ENCODE measurements around the gene OSBPL10. TPM values are rescaled to one million over a fixed set of nuclear protein-coding genes. Genes with fewer than 3 reads are reported as not detected.

Gene OSBPL10
- total RNA-seq, 2 experiments from 2014 or later, result 6.1 to 6.4 TPM

GRCh38 chr3:31747785-31748184 is 233.3 kb downstream of the OSBPL10 start:
- no peaks in the 10 kb centered on the region for H3K27me3 Mint-ChIP-seq (ENCODE audit: low read depth)
- H3K4me1 Mint-ChIP-seq (ENCODE audit: low read depth), result no peaks in the 10 kb centered on the region
- no peaks in the 10 kb centered on the region for H3K9me3 Mint-ChIP-seq
- no peak overlapping the region for H3K4me3 Mint-ChIP-seq
- H3K36me3 Mint-ChIP-seq (ENCODE audit: low read depth), result no peaks in the 10 kb centered on the region
- CTCF ChIA-PET, result interaction anchor here (0.7 kb wide), 1 partner anchor 48 kb away, joined by 3 read pairs; no protein-coding TSS in a partner anchor
- intact Hi-C loops (cut with micrococcal nuclease), result no loop called here
- no peak for DNase-seq
- H3K27ac Mint-ChIP-seq, result no peak overlapping the region

DNA sequence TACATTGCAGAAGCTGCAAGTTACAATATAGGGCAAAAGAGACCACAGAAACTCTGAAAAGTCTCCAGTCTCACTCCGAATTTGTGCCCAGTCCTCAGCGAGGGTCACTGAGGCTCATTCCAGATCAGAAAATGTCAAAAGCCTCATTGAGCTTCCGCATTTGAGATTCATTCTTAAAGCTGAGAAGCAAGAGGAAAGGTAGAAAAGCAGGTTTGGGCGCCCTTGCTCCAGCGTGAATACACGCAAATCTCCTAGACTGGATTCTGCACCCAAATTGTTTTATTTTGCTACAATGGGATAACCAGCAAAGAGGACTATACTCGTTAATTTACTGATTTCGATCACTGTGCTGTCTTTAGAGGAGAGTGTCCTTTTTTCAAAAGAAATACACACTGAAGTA is 236.1 kb downstream of the OSBPL10 start:
- CTCF ChIA-PET, result interaction anchor here (0.6 kb wide), 2 partner anchors 536 to 930 kb away, joined by 4 to 5 read pairs; no protein-coding TSS in a partner anchor

DNA sequence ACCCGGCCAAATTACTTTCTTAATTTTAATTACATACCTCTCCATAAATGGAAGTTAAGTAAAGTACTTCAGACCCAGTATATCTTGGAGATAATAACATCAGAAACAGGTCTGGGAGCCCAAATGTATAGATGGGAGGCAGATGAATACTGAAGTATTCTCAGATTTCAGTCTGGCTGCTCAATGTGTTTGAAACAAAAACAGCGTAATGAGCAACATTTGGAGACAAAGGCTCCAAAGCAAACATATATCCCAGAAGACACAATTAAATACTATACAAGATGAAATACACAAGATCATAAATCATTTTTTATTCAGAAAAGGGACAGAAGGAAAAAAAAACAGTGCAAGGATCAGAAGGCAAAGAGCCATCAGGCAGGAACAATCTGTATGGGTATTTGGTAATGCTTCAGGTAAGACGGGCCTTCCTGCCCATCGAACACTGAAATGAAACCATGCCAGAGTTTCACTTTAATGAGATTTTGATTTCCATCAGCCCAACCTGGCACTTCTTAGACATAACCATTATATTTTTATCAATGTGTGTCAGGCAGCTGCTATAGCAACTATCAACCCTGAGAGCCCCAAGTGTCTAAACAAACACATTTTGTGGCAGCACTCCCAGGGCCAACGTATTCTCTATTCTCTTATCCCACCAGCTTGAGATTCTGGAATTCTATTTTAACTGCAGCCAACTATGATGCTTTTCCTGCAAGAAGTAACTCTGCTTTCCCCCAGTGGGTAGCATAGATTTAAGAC is 237.6 kb downstream of the OSBPL10 start:
- Mint-ChIP-seq H3K27me3 (ENCODE audit: low read depth) (no peaks in the 10 kb centered on the region), H3K27ac (no peak overlapping the region), H3K9me3 (no peaks in the 10 kb centered on the region), H3K4me1 (ENCODE audit: low read depth) (no peaks in the 10 kb centered on the region), H3K36me3 (ENCODE audit: low read depth) (no peaks in the 10 kb centered on the region), H3K4me3 (no peak overlapping the region)
- CTCF ChIA-PET, result no interaction called here
- intact Hi-C loops (cut with micrococcal nuclease), result no loop called here
- DNase-seq, result no peak

More for the DNA sequence above, 236.1 kb downstream of the OSBPL10 start:
- intact Hi-C loops (cut with micrococcal nuclease), result no loop called here
- Mint-ChIP-seq H3K9me3 (no peaks in the 10 kb centered on the region), H3K4me1 (ENCODE audit: low read depth) (no peaks in the 10 kb centered on the region), H3K27me3 (ENCODE audit: low read depth) (no peaks in the 10 kb centered on the region), H3K27ac (no peak overlapping the region), H3K36me3 (ENCODE audit: low read depth) (no peaks in the 10 kb centered on the region), H3K4me3 (no peak overlapping the region)
- DNase-seq, result no peak

DNA sequence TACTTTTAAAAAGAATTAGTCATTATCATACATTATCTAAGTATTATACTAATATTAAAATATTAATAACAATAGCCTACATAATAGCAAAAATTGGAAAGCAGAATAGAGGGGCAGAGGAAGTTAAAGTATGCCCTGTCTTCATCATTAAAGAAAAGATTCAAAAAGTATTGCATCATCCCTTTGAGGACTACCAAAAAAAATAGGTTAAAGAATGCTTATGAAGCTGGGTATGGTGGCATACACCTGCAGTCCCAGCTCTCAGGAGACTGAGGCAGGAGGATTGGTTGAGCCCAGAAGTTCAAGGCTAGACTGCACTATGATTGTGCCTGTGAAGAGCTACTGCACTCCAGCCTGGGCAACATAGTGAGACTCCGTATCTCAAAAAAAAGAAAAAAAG is 240.7 kb downstream of the OSBPL10 start:
- intact Hi-C loops (cut with micrococcal nuclease), result no loop called here
- H3K27me3 Mint-ChIP-seq (ENCODE audit: low read depth), result peaks cover 1% of the 10 kb centered on the region
- no peaks in the 10 kb centered on the region for H3K9me3 Mint-ChIP-seq
- H3K4me3 Mint-ChIP-seq, result no peak overlapping the region
- no peak overlapping the region for H3K27ac Mint-ChIP-seq
- no peaks in the 10 kb centered on the region for H3K4me1 Mint-ChIP-seq (ENCODE audit: low read depth)
- CTCF ChIA-PET, result no interaction called here
- DNase-seq, result no peak
- no peaks in the 10 kb centered on the region for H3K36me3 Mint-ChIP-seq (ENCODE audit: low read depth)

- Mint-ChIP-seq H3K4me3 (no peak overlapping the region), H3K27ac (no peak overlapping the region), H3K27me3 (ENCODE audit: low read depth) (peaks cover 2% of the 10 kb centered on the region), H3K9me3 (no peaks in the 10 kb centered on the region), H3K36me3 (ENCODE audit: low read depth) (no peaks in the 10 kb centered on the region), H3K4me1 (ENCODE audit: low read depth) (no peaks in the 10 kb centered on the region)
- intact Hi-C loops (cut with micrococcal nuclease), result no loop called here
- no peak for DNase-seq
- CTCF ChIA-PET, result no interaction called here
Observed at GRCh38 chr3:31738412-31738811, 242.7 kb downstream of the OSBPL10 start.

GRCh38 chr3:31735667-31736066 is 245.4 kb downstream of the OSBPL10 start:
- Mint-ChIP-seq H3K27me3 (ENCODE audit: low read depth) (peaks cover 2% of the 10 kb centered on the region), H3K36me3 (ENCODE audit: low read depth) (no peaks in the 10 kb centered on the region), H3K4me1 (ENCODE audit: low read depth) (no peaks in the 10 kb centered on the region), H3K27ac (no peak overlapping the region), H3K9me3 (no peaks in the 10 kb centered on the region), H3K4me3 (no peak overlapping the region)
- no peak for DNase-seq
- intact Hi-C loops (cut with micrococcal nuclease), result no loop called here
- CTCF ChIA-PET, result interaction anchor here (1.0 kb wide), 1 partner anchor 38 kb away, joined by 3 read pairs; no protein-coding TSS in a partner anchor

GRCh38 chr3:31733234-31733667 is 247.8 kb downstream of the OSBPL10 start:
- intact Hi-C loops (cut with micrococcal nuclease), result no loop called here
- DNase-seq, result no peak
- no peak overlapping the region for H3K4me3 Mint-ChIP-seq
- peaks cover 5% of the 10 kb centered on the region for H3K27me3 Mint-ChIP-seq (ENCODE audit: low read depth)
- H3K36me3 Mint-ChIP-seq (ENCODE audit: low read depth), result no peaks in the 10 kb centered on the region
- no peak overlapping the region for H3K27ac Mint-ChIP-seq
- CTCF ChIA-PET, result interaction anchor here (0.6 to 1.1 kb wide), 2 partner anchors 8 to 1206 kb away, joined by 3 read pairs; no protein-coding TSS in a partner anchor
- H3K4me1 Mint-ChIP-seq (ENCODE audit: low read depth), result no peaks in the 10 kb centered on the region
- no peaks in the 10 kb centered on the region for H3K9me3 Mint-ChIP-seq

GRCh38 chr3:31732548-31732947 is 248.5 kb downstream of the OSBPL10 start:
- DNase-seq, result no peak
- peaks cover 5% of the 10 kb centered on the region for H3K27me3 Mint-ChIP-seq (ENCODE audit: low read depth)
- CTCF ChIA-PET, result no interaction called here

DNA sequence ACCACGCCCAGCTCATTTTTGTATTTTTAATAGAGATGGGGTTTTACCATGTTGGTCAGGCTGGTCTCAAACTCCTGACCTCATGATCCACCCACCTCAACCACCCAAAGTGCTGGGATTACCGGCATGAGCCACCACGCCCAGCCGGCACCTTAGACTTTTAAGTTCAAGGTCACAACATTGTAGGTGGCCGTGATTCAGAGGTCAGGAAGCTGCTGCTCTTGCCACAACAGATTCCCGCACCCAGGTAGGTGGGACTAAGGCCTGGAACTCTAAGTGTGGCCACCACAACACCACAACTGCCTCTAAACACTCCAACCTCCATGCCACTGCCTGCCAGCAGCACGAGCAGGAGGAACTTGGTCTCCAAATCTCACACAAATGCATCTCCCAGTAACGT is 251.5 kb downstream of the OSBPL10 start:
- H3K9me3 Mint-ChIP-seq, result no peaks in the 10 kb centered on the region
- CTCF ChIA-PET, result interaction anchor here (0.6 kb wide), 1 partner anchor 40 kb away, joined by 5 read pairs; no protein-coding TSS in a partner anchor
- intact Hi-C loops (cut with micrococcal nuclease), result no loop called here
- peaks cover 3% of the 10 kb centered on the region for H3K27me3 Mint-ChIP-seq (ENCODE audit: low read depth)
- H3K4me1 Mint-ChIP-seq (ENCODE audit: low read depth), result no peaks in the 10 kb centered on the region
- no peaks in the 10 kb centered on the region for H3K36me3 Mint-ChIP-seq (ENCODE audit: low read depth)
- no peak for DNase-seq
- H3K27ac Mint-ChIP-seq, result no peak overlapping the region
- H3K4me3 Mint-ChIP-seq, result no peak overlapping the region

More at GRCh38 chr3:31732548-31732947, 248.5 kb downstream of the OSBPL10 start:
- Mint-ChIP-seq H3K4me1 (ENCODE audit: low read depth) (no peaks in the 10 kb centered on the region), H3K27ac (no peak overlapping the region), H3K36me3 (ENCODE audit: low read depth) (no peaks in the 10 kb centered on the region), H3K9me3 (no peaks in the 10 kb centered on the region), H3K4me3 (no peak overlapping the region)
- intact Hi-C loops (cut with micrococcal nuclease), result no loop called here

- intact Hi-C loops (cut with micrococcal nuclease), result no loop called here
- H3K27ac Mint-ChIP-seq, result no peak overlapping the region
- DNase-seq, result no peak
- H3K4me3 Mint-ChIP-seq, result no peak overlapping the region
- no peaks in the 10 kb centered on the region for H3K9me3 Mint-ChIP-seq
- H3K27me3 Mint-ChIP-seq (ENCODE audit: low read depth), result peaks cover 3% of the 10 kb centered on the region
- CTCF ChIA-PET, result interaction anchor here (0.6 kb wide), 1 partner anchor 40 kb away, joined by 5 read pairs; no protein-coding TSS in a partner anchor
- no peaks in the 10 kb centered on the region for H3K4me1 Mint-ChIP-seq (ENCODE audit: low read depth)
- H3K36me3 Mint-ChIP-seq (ENCODE audit: low read depth), result no peaks in the 10 kb centered on the region
Observed at GRCh38 chr3:31729082-31729481, 252.0 kb downstream of the OSBPL10 start.

DNA sequence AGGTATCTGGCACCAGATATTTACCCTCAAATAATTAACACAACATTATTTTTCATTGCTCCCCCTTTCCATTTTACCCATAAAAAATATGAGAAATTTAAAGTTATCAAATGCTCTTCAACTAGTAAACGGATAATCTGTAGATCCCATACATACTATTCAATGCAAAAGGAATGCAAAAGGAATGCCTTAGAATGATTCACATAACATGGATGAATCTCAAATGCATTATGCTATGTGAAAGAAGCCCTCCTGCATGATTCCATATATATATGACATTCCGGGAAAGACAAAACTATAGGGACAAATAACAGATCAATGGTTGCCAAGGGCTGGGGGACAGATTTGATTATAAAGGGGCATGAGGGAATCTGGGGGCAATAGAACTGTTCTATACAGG is 252.7 kb downstream of the OSBPL10 start:
- Mint-ChIP-seq H3K27ac (no peak overlapping the region), H3K36me3 (ENCODE audit: low read depth) (no peaks in the 10 kb centered on the region), H3K27me3 (ENCODE audit: low read depth) (peaks cover 5% of the 10 kb centered on the region), H3K4me3 (no peak overlapping the region), H3K4me1 (ENCODE audit: low read depth) (no peaks in the 10 kb centered on the region), H3K9me3 (no peaks in the 10 kb centered on the region)
- no peak for DNase-seq
- intact Hi-C loops (cut with micrococcal nuclease), result no loop called here
- CTCF ChIA-PET, result interaction anchor here (1.0 kb wide), 1 partner anchor 33 kb away, joined by 3 read pairs; no protein-coding TSS in a partner anchor

GRCh38 chr3:31725976-31726375 is 255.1 kb downstream of the OSBPL10 start:
- Mint-ChIP-seq H3K4me3 (no peak overlapping the region), H3K9me3 (no peaks in the 10 kb centered on the region), H3K27me3 (ENCODE audit: low read depth) (peaks cover 5% of the 10 kb centered on the region), H3K4me1 (ENCODE audit: low read depth) (no peaks in the 10 kb centered on the region), H3K36me3 (ENCODE audit: low read depth) (no peaks in the 10 kb centered on the region), H3K27ac (no peak overlapping the region)
- DNase-seq, result no peak
- intact Hi-C loops (cut with micrococcal nuclease), result loop anchor here (2.0 kb wide), 1 partner anchor 43 kb away; no protein-coding TSS in a partner anchor
- CTCF ChIA-PET, result interaction anchor here (0.6 kb wide), 1 partner anchor 950 kb away, joined by 6 read pairs; no protein-coding TSS in a partner anchor

GRCh38 chr3:31725568-31725967 is 255.5 kb downstream of the OSBPL10 start:
- H3K9me3 Mint-ChIP-seq, result no peaks in the 10 kb centered on the region
- CTCF ChIA-PET, result interaction anchor here (0.7 to 1.2 kb wide), 3 partner anchors 8 to 772 kb away, joined by 3 read pairs; no protein-coding TSS in a partner anchor
- H3K4me1 Mint-ChIP-seq (ENCODE audit: low read depth), result no peaks in the 10 kb centered on the region
- no peaks in the 10 kb centered on the region for H3K36me3 Mint-ChIP-seq (ENCODE audit: low read depth)
- intact Hi-C loops (cut with micrococcal nuclease), result loop anchor here (2.0 kb wide), 1 partner anchor 43 kb away; no protein-coding TSS in a partner anchor
- peaks cover 5% of the 10 kb centered on the region for H3K27me3 Mint-ChIP-seq (ENCODE audit: low read depth)
- no peak overlapping the region for H3K27ac Mint-ChIP-seq
- DNase-seq, result no peak
- H3K4me3 Mint-ChIP-seq, result no peak overlapping the region

Data from activated naive CD4-positive, alpha-beta T cell treated with anti-CD3 and anti-CD28 coated beads for 36 hours (primary cell).